H1 (cell line): ENCODE results near the gene GCSAM. TPM values are rescaled to one million over a fixed set of nuclear protein-coding genes. Genes with fewer than 3 reads are reported as not detected.

Experiments used
- GABPA ChIP-seq: IDR thresholded peaks from 2 replicates; pipeline ENCODE4 v1.6.1; 2011; ENCODE audit warnings: mild to moderate bottlenecking, low read length, moderate library complexity, borderline replicate concordance; ENCODE audit not compliant: insufficient read depth
- polyA plus RNA-seq, 7 experiments: library from polyadenylated mRNA; depleted of rRNA in 3 of 7; stranded (reverse) in 5 of 7; unstranded in 2 of 7; fragments of >200 nt in 5 of 7; fragments of 200-250 nt in 2 of 7; gene quantifications; 1 replicate in 5 of 7; 2 replicates in 1 of 7; 4 replicates in 1 of 7; pipeline versions ENCODE4 v1.2.1 to v1.2.3, GENCODE V29; 2011 to 2013; ENCODE audit warnings: missing spikeins in 2 of 7, mixed read lengths in 2 of 7
- total RNA-seq: library from RNA; stranded (reverse); fragmentation: NEBNext Ultra II Directional; extraction: Animal tissue kit (Norgen Biotek cat#: 25700); gene quantifications from 2 replicates; pipeline ENCODE4 v1.2.1, GENCODE V29; 2021

Gene GCSAM
- total and polyA plus RNA-seq, 2 of the 8 experiments (the other 6 are each of a cell fraction or from before 2014, with no cell fraction given) = not detected

DNA sequence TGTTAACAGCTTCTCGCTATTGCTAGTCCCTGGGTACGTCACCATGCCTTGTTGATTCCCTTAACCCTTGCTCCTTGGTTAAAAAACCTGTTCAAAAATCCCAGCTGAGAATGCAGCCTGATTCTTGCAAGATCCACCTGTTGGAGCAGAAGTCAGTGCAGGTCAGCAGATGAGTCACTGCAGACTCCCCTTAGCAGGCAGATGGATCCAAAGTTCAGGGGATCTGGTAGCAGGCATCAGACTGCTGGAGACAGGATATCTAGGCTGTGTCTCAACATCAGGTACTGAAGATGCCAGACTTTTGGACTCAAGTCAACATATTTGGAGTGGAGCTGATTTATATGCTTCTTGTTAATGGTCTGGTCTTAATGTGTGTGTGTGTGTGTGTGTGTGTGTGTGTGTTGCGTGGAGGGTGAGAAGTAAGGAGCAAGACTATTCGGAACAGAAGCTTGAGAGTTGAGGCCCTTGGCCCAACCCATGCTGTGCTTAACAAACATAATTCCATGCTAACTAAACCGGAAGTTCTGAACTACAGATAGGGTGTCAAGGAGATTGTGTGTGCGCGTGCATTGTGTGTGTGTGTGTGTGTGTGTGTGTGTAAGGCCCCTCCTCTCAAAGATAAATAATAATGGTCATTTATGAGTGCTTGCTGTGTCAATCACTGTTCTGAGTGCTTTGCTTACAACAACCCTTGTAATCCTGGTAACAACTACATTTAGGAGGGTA is 47.9 kb downstream of the GCSAM start (continued):
- TF ChIP-seq GABPA = no peak
